LNCAP (cell line): Measurements from ENCODE around the gene SEC61A1.

ENCODE experiments used
- TF ChIP-seq, protein P1 (sequence below): fragments of 450-650 bp; IDR thresholded peaks from 2 replicates; pipeline ENCODE4 v1.5.1; 2017; ENCODE audit warnings: mild to moderate bottlenecking

The SEC61A1 gene

DNA sequence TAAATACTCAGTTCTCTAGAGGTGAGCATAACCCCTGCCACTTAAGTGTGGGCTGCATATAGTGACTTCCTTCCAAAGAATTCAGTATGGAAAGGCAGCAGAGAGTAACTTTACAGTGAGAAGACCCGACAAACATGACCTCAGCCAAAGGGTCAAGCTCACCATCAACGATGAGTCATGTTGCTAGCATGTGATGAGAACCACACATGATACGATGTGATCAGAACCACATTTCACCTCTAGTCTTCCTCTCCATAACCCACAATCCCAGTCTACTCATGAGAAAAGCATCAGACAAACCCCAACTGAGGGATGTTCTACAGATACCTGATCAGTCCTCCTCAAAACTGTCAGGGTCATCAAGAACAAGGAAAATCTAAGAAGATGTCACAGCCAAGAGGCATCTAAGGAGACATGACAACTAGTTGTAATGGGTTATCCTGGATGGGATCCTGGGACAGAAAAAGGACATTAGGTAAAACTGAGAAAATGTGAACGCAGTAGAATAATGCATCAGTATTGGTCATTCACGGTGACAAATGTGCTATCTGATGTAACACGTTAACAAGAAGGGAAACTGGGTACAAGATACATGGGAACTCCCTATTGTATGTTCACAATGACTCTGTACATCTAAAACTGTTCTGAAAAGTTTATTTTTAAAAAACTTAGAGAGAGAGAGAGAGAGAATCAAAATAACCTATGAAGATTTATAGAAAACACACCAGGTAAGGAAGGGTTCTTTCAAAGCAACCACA is 28.3 kb downstream of the SEC61A1 start:
- TF ChIP-seq, protein P1, sequence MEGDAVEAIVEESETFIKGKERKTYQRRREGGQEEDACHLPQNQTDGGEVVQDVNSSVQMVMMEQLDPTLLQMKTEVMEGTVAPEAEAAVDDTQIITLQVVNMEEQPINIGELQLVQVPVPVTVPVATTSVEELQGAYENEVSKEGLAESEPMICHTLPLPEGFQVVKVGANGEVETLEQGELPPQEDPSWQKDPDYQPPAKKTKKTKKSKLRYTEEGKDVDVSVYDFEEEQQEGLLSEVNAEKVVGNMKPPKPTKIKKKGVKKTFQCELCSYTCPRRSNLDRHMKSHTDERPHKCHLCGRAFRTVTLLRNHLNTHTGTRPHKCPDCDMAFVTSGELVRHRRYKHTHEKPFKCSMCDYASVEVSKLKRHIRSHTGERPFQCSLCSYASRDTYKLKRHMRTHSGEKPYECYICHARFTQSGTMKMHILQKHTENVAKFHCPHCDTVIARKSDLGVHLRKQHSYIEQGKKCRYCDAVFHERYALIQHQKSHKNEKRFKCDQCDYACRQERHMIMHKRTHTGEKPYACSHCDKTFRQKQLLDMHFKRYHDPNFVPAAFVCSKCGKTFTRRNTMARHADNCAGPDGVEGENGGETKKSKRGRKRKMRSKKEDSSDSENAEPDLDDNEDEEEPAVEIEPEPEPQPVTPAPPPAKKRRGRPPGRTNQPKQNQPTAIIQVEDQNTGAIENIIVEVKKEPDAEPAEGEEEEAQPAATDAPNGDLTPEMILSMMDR = no peak

DNA sequence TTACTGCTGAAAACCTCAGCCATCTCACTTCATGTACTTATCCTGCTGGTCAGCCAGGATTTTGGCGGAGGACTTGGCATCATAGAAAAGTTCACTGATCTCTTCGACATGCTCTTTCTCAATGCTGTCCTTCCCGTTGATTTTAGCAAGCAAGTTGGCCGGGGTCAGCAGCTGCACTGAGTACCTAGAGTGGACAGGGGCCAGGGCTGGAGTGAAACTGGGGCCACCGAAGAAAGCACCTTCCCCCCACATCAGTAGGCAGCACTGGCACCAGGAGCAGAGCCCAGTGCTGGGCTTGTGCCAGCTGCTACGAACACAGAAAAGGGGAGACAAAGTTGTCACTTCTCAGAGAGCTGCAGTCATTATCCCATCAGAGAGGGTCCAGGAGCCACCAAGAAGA is 29.0 kb downstream of the SEC61A1 start:
- TF ChIP-seq, protein P1 = no peak

DNA sequence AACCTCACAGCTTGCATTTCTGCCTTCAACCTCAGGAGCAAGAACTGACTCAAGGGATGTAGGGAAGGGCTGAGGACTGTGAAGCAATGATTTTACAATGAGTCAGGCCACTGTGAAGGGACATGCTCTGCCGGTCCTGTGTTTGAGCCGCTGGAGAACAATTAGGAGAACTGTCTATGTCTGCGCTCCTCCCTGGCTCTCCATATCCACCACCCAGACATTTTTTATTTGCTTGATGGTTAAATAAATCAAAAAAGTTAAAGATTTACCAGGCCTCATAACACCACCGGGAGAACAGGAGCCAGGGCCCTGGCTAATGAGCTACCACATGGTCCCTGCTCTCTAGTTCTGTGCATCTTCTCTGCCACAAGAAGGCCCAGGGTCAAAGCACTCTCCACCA is 29.6 kb downstream of the SEC61A1 start:
- TF ChIP-seq, protein P1 = no peak

DNA sequence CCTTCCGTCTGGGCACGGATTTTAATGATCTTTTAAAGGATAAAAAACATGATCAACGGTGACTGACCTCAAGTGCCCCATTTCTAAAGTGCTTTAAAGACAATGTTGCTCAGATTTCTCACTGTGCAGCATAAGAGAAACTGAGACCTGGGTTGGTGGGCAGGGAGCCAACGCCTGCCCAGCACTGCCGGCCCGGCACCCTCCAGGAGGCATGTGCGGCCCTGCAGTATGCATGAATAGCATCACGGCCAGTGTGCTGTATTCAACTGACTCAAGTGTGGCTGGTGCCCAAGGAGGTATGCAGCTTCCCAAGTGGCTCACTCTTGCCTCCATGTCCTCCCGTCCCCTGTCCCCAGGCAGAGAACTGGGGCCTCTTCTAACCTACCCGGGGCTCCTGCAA is 30.3 kb downstream of the SEC61A1 start:
- TF ChIP-seq, protein P1 = no peak

DNA sequence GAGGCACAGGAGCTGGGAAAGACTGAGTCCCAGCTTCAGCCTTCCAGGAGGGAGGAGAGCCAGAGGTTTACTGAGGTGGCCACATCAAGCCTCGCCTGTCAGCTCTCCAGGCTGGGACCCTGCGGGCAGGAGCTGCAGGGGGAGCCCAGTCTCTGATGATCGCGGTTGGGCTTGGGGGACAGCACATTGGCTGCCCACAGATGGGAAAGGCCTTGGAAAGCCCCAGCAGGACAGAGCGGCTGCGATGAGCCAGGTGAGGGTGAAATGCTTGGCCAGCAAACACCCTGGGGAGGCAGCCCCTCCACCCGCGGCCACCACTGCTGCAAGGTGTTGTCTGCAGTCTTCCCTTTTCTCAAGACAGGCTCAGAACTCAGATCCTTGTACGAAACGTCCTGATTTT is 31.2 kb downstream of the SEC61A1 start:
- TF ChIP-seq, protein P1 = no peak

DNA sequence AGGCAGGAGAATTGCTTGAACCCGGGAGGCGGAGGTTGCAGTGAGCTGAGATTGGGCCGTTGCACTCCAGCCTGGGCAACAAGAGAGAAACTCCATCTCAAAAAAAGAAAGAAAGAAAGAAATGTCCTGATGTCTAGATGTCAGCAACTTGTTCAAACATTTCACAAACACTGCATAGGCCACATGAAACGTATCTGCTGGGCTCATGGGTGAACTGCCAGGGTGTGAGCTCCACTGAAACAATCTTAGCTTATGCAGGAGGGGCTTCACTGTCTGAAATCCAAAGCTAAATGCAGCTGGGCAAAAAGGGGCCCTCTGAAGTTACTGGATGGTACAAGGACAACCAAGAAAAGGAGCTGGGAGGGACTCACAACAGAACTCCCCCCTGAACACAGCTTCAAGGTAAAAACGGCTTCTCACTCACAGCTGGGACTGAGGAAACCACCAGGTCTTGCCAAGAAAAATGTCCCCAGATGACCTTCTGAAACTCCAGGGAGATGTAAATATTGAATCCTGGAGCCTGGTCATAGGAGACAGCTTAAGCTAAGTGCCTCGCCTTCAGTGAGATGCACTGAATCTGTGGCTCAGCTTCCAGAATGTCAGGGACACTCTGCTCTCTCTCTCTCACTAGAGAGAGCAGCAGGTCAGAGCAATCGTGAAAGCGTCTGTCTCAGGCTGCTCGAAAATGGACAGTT is 31.9 kb downstream of the SEC61A1 start:
- TF ChIP-seq, protein P1 = no peak

DNA sequence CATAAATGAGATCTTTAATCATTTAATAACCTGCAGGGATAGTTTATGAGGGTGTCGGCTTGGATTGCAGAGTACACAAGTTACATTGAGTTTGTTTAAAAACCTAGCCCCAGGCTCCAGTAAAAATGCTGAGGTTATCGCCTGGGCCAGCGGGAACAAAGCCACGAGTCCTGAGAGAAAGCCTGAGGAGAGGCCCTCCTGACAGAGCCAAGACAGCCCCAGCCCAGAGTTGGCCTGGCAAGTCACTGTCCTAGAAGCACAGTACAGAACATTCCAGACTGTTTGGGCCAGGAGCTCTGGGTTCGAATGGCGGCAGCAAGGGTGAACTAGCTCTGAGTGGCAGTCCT is 32.4 kb downstream of the SEC61A1 start:
- TF ChIP-seq, protein P1 = no peak
